ENCODE measurements around the gene NKD1. TPM values are rescaled to one million over a fixed set of nuclear protein-coding genes. Genes with fewer than 3 reads are reported as not detected.

NKD1 gene
- total and polyA plus RNA-seq, 4 donors, result 2.3 to 14.1 (median 8.0) TPM

GRCh38 chr16:50645563-50646220 lies 97.5 kb downstream of the NKD1 start:
- ATAC-seq (ENCODE audit: insufficient read depth, low FRiP score), result no peak
- 69 to 80% methylated on average over 20 of the region's 20 CpGs for WGBS, 2 donors
- H3K36me3 ChIP-seq (ENCODE audit: control insufficient read depth in 4 of 4, insufficient read depth in 4 of 4, low read length in 4 of 4), result peaks cover 0 to 29% (median 5%) of the 10 kb centered on the region in 4 donors
- peak; percentile 59 to 81 (median 74) for DNase-seq
- H3K27ac ChIP-seq (ENCODE audit: low read depth in 1 of 2, low read length in 1 of 2), result no peak overlapping the region
- TF ChIP-seq CTCF (IDR thresholded peaks at IDR 0.05; ENCODE audit: control extremely low read depth, extremely low read depth), result no peak
- H3K27me3 ChIP-seq (ENCODE audit: control insufficient read depth in 3 of 3, insufficient read depth in 3 of 3, low read length in 2 of 3), result no peaks in the 10 kb centered on the region
- no peak overlapping the region for H3K4me3 ChIP-seq
- H3K4me1 ChIP-seq (ENCODE audit: control insufficient read depth in 5 of 5, insufficient read depth in 5 of 5, low read length in 5 of 5), result peaks cover 0 to 26% (median 14%) of the 10 kb centered on the region in 5 donors
- H3K9me3 ChIP-seq (ENCODE audit: control insufficient read depth in 4 of 4, insufficient read depth in 3 of 4, low read length in 3 of 4), result peaks cover 0 to 4% (median 0%) of the 10 kb centered on the region in 4 donors
- H3K9ac ChIP-seq (ENCODE audit: insufficient read depth in 1 of 2, low read length in 2 of 2), result no peak overlapping the region

- Histone ChIP-seq H3K4me1 (ENCODE audit: control insufficient read depth in 5 of 5, insufficient read depth in 5 of 5, low read length in 5 of 5) (peaks cover 0 to 26% (median 14%) of the 10 kb centered on the region in 5 donors), H3K36me3 (ENCODE audit: control insufficient read depth in 4 of 4, insufficient read depth in 4 of 4, low read length in 4 of 4) (peaks cover 0 to 29% (median 5%) of the 10 kb centered on the region in 4 donors), H3K9me3 (ENCODE audit: control insufficient read depth in 4 of 4, insufficient read depth in 3 of 4, low read length in 3 of 4) (peaks cover 0 to 4% (median 0%) of the 10 kb centered on the region in 4 donors), H3K27ac (ENCODE audit: low read depth in 1 of 2, low read length in 1 of 2) (no peak overlapping the region), H3K27me3 (ENCODE audit: control insufficient read depth in 3 of 3, insufficient read depth in 3 of 3, low read length in 2 of 3) (no peaks in the 10 kb centered on the region), H3K4me3 (no peak overlapping the region), H3K9ac (ENCODE audit: insufficient read depth in 1 of 2, low read length in 2 of 2) (no peak overlapping the region)
- ATAC-seq (ENCODE audit: insufficient read depth, low FRiP score) (no peak), DNase-seq (no peak)
- 78 to 91% methylated on average over 8 of the region's 8 CpGs for WGBS, 2 donors
- TF ChIP-seq CTCF (IDR thresholded peaks at IDR 0.05; ENCODE audit: control extremely low read depth, extremely low read depth), result no peak
Measured at GRCh38 chr16:50646345-50646744, 98.1 kb downstream of the NKD1 start.

GRCh38 chr16:50651835-50652438 lies 103.7 kb downstream of the NKD1 start:
- no peak for ATAC-seq (ENCODE audit: insufficient read depth, low FRiP score)
- no peak overlapping the region for H3K9ac ChIP-seq (ENCODE audit: insufficient read depth in 1 of 2, low read length in 2 of 2)
- DNase-seq, result no peak
- H3K27ac ChIP-seq (ENCODE audit: low read depth in 1 of 2, low read length in 1 of 2), result no peak overlapping the region
- peaks cover 0 to 4% (median 0%) of the 10 kb centered on the region in 5 donors for H3K4me1 ChIP-seq (ENCODE audit: control insufficient read depth in 5 of 5, insufficient read depth in 5 of 5, low read length in 5 of 5)
- peaks cover 0 to 25% (median 0%) of the 10 kb centered on the region in 4 donors for H3K36me3 ChIP-seq (ENCODE audit: control insufficient read depth in 4 of 4, insufficient read depth in 4 of 4, low read length in 4 of 4)
- H3K9me3 ChIP-seq (ENCODE audit: control insufficient read depth in 4 of 4, insufficient read depth in 3 of 4, low read length in 3 of 4), result peaks cover 0 to 3% (median 0%) of the 10 kb centered on the region in 4 donors
- 94 to 97% methylated on average over 3 of the region's 3 CpGs for WGBS, 2 donors
- H3K4me3 ChIP-seq, result no peak overlapping the region
- H3K27me3 ChIP-seq (ENCODE audit: control insufficient read depth in 3 of 3, insufficient read depth in 3 of 3, low read length in 2 of 3), result no peaks in the 10 kb centered on the region
- TF ChIP-seq CTCF (IDR thresholded peaks at IDR 0.05; ENCODE audit: control extremely low read depth, extremely low read depth), result no peak

All from lung (tissue), 12 donors.